Epithelial cell of esophagus (primary cell): Measurements from ENCODE around the gene UBE2G2.

ENCODE experiments used
- DNase-seq: peaks from one replicate; pipeline ENCODE4 v3.0.0; 2010; ENCODE audit warnings: low read depth
- H3K4me3 ChIP-seq: 2 replicates; pipeline ENCODE4 v1.5.1; 2011; ENCODE audit warnings: mild to moderate bottlenecking, low read length, control low read depth
- TF ChIP-seq, protein P1 (sequence below): IDR thresholded peaks from 2 replicates; pipeline ENCODE4 v1.5.1; 2011; ENCODE audit warnings: low read depth, mild to moderate bottlenecking, low read length, control low read depth, inconsistent platforms; ENCODE audit not compliant: insufficient read depth; ENCODE audit errors: missing control alignments

UBE2G2 gene

DNA sequence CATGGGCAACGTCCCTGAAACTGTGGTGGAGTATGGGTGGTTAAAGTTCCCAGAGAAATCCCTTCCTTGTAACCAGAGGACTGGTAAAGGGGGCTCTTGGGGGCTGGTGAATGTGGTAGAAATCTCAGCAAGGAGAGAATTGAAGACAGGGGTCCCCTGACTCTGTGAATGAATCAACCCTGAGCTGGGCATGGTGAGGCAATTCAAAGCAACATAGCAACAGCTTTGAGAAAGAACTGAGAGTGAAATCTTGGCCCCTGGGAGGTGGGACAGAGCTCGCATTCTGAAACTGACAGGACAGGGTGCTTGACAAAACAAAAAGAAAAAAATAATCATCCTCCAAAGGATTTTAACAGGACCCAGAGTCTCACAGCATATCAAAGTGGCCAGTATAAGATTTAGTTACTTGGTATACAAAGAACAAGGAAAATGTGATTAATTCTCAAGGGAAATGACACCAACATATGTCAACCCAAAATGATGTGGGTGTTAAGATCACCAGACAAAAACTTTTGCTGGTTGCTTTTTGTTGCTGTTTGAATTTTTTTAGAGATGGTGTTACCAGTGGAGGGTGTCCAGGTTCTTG is 28.0 kb upstream of the UBE2G2 start:
- TF ChIP-seq, protein P1, sequence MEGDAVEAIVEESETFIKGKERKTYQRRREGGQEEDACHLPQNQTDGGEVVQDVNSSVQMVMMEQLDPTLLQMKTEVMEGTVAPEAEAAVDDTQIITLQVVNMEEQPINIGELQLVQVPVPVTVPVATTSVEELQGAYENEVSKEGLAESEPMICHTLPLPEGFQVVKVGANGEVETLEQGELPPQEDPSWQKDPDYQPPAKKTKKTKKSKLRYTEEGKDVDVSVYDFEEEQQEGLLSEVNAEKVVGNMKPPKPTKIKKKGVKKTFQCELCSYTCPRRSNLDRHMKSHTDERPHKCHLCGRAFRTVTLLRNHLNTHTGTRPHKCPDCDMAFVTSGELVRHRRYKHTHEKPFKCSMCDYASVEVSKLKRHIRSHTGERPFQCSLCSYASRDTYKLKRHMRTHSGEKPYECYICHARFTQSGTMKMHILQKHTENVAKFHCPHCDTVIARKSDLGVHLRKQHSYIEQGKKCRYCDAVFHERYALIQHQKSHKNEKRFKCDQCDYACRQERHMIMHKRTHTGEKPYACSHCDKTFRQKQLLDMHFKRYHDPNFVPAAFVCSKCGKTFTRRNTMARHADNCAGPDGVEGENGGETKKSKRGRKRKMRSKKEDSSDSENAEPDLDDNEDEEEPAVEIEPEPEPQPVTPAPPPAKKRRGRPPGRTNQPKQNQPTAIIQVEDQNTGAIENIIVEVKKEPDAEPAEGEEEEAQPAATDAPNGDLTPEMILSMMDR: no peak
- H3K4me3 ChIP-seq: no peak overlapping the region
- no peak for DNase-seq

DNA sequence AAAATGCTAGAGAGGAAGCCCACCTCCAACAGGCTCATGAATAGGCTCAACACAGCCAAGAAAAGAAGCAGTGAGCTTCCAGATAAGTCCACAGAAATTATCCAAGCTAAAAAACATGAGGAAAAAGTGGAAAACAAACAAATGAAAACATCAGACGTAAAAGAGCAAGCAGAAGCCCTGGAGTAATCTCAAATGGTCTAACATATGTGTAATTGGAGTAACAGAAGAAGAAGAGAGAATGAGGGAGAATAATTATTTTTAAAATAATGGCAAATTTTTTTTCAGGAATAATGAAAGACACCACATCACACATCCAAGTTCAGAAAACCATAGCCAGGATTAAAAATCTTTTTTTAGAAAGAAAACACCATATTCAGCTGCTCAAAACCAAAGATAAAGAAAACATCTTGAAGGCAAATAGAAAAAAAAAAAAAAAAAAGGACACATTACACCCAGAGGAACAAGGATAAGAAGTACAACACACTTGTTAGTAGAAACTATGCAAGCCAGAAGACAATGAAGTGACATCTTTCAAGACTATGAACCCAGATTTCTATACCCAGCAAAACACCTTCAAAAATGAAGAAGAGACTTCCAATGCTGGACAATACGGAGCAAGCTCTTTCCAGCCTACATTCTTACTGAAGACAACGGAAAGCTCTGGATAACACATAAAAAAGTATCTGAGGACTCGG is 26.9 kb upstream of the UBE2G2 start:
- H3K4me3 ChIP-seq: no peak overlapping the region
- no peak for DNase-seq
- TF ChIP-seq, protein P1: no peak

DNA sequence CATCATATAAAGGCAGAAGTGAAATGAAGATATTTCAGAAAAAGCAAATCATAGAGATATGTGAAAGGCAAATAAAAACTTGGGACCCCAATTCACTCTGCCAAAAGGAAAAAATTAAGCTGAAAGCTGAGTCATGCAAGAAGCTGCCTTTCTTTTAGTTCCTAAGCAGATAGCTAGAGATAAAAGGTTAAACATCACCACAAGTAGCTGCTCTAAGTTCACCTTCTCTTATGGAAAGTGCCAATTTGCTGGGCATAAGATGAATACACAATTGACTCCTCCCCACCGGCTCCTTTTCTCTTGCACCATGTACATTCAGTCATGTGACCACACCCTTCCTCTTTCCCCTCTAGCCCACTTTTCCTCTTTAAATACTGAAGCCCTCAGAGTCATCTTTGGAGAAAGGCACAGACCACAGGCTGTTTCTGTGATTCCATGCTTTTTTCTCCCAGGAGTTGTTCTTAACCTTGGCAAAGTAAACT is 21.6 kb upstream of the UBE2G2 start:
- no peak for DNase-seq
- TF ChIP-seq, protein P1: no peak
- H3K4me3 ChIP-seq: no peak overlapping the region

DNA sequence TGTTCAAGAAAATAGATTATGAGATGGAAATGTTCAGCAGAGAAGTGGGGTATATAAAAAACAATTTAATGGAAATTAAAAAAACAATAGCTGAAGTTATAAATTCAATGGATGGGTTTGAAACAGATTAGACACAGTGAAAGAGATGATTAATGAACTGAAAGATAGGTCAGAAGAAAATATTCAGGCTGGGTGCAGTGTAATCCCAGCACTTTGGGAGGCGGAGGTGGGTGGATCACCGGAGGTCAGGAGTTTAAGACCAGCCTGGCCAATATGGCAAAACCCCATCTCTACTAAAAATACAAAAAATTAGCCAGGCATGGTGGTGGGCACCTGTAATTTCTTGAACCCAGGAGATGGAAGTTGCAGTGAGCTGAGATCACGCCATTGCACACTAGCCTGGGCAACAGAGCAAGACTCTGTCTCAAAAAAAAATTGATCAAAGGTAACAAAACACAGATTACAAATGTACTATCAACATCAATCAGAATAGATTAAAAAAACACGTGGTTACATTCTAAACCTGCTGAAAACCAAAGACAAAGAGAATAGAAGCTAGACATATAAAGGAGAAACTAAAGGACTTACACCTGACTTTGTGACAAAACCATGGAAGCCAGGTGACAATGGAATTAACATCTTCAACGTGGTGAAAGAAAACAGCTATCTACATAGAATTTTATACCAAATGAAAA is 21.0 kb upstream of the UBE2G2 start:
- H3K4me3 ChIP-seq: no peak overlapping the region
- TF ChIP-seq, protein P1: no peak
- no peak for DNase-seq

DNA sequence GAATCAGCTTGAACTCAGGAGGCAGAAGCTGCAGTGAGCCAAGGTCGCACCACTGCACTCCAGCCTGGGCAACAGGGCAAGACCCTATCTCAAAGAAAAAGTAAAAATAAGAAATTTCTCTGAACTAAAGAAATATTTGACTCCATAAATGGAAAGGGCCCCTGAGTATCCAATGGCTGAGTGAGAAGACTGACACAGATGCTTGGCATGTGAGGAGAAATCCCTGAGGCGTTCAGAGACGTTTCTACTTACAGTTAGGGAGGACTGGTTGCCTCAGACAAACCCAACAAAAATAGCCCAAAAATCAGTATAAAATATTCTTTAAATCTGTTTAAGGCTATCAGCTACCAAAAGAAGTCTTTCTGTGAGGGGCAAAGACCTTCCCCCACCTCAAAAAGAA is 19.2 kb upstream of the UBE2G2 start:
- DNase-seq: peak; percentile 40
- TF ChIP-seq, protein P1: no peak
- H3K4me3 ChIP-seq: no peak overlapping the region

DNA sequence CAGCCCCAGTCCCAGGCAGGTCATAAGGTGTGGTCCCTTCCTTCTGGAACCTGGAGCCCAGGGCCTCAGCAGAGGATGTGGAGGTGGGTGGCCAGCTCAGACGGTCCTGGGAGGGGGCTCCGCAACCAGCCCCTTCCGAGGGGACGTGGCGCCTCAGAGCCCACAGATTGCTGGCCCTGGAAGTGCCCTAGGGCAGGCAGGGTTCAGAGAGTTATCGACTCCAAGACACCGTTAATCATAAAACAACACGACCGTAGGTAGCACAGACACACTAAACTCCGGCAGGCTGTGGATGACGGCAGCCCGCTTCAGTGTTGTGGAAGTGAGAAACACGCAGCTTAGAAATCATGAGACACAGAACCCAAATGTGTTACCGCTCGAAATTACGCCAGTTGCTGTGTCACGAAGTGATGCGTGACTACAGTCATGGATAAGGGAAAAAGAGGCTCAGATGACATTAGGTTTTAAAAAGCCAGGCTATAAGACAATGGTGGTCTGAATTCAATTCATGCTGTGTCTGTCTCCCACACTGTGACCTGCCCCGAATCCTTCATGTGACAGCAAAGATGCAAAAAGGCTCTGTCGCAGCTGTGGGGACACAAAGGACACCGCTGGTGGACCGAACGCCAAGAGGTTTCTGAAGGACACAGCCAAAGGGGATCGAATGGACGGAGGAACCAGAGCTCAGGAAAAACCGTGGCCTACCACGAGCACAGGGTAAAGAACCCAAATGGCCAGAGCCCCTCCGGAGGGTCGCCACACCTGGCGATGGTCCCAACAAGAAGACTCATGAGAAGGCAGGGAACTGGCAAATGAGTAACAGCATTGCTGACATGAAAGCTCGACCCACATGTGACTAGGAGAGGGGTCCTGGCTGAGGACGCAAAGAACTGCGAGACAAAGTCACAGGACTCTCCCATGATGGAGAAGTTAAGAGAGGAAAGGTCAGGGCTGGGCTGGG is 17.9 kb upstream of the UBE2G2 start:
- DNase-seq: no peak
- TF ChIP-seq, protein P1: no peak
- H3K4me3 ChIP-seq: no peak overlapping the region
